GM19468 (cell line): ENCODE measurements around the gene NRXN3.
"Not testable (repeated sequence)": the region's sequence is repeated elsewhere in the genome, so short reads cannot be mapped to it uniquely, and the experiment has no call there.

Experiments
- ATAC-seq: cut with Tn5 transposase; IDR thresholded peaks from one replicate; pipeline ENCODE4 v1.9.1; 2021; ENCODE audit warnings: mild to moderate bottlenecking, moderate library complexity, moderate number of reproducible peaks; ENCODE audit not compliant: unreplicated experiment; ENCODE audit errors: extremely low read depth

Gene NRXN3

DNA sequence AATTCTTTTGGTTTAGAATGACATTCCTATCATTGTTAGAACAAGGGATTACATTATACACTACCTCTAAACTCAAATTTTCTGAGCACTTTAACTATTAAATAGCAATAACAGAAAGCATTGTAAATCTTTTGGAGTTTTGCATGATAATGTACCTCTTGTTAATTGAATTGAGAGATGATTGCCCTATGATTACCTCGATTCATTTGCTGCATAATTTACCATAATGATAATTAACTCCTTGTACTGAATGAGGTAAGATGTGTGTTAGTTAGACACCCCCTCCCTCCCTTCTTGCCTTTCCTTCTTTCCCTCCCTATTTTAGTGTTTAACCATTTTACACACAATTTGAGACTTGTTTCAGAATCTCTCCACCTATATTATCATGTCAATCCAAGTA, 1572.0 kb downstream of the NRXN3 start:
- ATAC-seq: no peak

DNA sequence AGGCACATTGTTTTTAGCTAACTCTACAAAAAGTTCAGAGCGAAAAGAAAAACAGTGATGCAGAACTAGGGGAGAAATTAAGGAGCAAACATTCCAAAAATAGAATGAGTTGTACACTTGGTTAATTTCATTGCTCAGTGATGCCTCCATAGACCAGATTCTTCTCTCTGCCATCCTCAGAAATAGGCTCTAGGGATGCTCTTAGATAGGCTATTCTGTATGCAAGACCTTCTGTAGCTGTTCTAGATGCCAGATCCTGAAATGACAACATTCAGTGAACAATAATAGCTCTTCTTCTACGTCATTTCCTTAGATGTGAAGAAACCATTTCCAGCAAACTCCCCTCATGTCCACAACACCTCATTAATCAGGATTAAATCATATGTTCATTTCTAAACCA, 1574.9 kb downstream of the NRXN3 start:
- ATAC-seq: no peak

DNA sequence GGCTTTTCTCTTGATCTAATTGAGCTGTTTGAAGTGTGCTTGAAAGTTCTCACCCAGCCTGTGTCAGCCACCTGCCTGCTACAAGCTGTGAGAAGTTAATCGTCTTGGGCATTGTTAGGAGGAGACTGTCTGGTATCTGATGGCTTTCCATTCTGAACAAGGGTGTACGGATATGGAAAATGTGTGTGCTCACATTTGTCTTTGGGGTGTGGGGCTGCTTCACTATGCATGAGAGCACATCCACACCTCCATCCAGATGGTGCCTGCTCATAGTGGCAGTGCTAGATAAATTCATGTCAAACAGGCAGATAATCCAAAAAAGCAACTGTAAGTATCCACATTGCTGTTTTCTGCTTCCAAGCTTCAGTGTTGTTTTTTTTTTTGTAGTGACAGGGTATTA, 1578.9 kb downstream of the NRXN3 start:
- ATAC-seq: no peak

GRCh38 chr14:79758985-79759384, 1588.8 kb downstream of the NRXN3 start:
- no peak for ATAC-seq

DNA sequence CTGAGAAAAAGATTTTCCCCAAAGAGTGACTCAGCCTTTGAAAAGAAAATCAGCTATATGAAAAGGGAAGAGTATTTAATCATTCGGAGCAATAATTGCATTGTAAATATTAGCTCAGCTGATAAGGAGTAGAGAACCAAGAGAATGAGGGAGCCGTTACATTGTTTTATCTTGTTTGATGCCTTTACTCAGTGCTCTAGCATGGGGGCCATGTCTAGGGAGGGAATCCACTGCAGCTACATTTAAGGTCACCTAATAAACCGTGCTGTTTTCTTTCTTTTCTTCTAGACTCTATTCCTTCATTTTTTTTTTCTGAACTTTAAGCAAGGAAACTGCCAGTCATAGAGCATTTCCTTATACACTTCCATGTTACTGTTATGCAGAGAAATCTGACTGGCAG, 1594.2 kb downstream of the NRXN3 start:
- no peak for ATAC-seq

DNA sequence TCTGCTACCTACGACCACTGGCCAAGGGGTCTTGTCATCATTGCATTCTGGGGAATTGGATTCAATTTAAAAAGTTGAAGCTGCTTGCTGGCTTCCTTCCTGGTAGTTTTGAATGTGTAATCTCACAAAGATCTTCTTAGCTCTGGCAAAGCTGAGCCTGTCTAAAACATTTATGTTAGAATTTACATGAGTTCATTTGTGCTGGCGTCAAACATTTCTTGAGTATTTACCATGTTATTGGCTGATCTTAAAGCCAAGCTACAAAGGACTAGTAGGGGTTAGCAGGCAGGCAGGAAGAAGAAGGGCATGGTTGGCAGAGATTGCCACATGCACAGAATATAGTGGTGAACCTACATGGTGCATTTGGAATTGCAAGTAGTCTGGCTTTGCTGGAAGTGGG, 1596.3 kb downstream of the NRXN3 start:
- no peak for ATAC-seq

GRCh38 chr14:79767251-79767650, 1597.1 kb downstream of the NRXN3 start:
- no peak for ATAC-seq

GRCh38 chr14:79767721-79768120, 1597.5 kb downstream of the NRXN3 start:
- ATAC-seq: not testable (repeated sequence)

DNA sequence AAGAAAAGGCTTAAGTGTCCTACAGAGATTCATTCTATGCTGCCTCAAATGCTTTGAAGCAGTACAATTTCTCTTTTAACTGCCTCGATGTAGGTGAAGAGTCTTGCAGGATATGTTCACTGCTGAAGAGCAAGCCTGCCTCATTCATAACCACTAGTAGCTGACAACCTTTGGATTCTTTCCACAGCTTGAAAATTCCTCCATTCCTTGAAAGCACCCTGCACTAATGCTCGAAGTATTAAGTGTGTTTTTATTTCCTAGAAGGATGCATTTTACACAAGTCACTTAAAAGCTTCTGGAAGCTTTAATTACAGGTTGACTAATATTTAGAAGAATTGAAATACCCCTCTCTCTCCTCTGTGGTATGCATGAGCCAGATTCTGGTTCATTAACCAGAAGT, 1611.7 kb downstream of the NRXN3 start:
- no peak for ATAC-seq

DNA sequence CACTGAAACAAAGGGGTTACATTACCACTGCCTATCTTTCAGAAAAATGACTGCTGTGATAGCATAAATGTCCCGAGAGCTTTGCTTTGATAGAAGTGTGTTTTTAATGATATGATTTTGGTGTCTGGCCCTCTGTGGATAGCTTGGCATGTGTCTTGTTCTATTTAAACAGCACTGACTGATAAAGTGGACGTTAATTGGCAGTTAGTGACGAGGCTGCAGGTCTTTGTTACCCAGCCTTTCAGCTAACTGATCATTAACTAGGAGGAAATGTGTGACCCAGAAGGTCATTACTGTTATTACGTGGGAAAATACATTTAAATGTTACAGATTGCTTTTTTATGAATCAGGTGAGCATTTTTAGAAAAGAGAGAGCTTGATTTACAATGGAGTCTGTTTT, 1612.9 kb downstream of the NRXN3 start:
- ATAC-seq: no peak

DNA sequence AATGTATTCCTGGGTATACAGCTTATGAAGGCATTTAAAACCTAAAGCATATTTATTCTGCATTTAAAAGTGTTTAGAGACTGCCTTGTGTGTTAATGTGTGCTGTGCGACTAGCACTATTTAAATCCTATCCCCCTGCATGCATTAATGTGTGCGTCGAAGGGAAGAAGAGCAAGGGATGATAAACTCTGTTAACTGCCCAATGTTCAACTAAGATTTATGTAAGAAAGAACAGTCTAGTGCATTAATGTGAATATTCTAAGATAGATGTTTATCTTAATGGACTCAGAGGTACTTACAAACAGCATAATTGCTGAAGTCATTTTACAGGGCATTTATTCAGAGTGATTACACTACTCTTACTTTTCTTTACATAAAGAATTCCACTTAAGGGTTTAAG, 1616.3 kb downstream of the NRXN3 start:
- ATAC-seq: no peak

DNA sequence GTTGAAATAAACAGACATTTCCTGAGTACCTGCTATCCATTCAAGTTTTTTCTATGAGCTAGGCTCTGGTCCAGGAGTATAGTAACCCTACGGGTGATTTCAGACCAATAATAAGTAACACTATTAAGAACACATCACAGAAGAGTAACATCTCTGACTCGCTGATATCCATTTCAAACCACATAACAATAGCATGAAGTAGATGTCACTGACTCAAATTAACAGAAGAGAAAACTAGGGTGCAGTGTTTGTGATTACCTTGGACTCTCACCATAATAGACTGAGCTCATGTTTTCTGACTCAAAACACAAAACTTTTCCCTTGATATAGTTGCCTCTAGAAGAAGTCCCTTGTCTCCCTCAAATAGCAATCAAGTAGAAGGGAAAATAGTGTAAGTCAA, 1618.2 kb downstream of the NRXN3 start:
- no peak for ATAC-seq

GRCh38 chr14:79791055-79791732, 1621.0 kb downstream of the NRXN3 start:
- ATAC-seq: no peak

GRCh38 chr14:79802093-79802492, 1631.9 kb downstream of the NRXN3 start:
- ATAC-seq: no peak

GRCh38 chr14:79805636-79806035, 1635.5 kb downstream of the NRXN3 start:
- no peak for ATAC-seq

DNA sequence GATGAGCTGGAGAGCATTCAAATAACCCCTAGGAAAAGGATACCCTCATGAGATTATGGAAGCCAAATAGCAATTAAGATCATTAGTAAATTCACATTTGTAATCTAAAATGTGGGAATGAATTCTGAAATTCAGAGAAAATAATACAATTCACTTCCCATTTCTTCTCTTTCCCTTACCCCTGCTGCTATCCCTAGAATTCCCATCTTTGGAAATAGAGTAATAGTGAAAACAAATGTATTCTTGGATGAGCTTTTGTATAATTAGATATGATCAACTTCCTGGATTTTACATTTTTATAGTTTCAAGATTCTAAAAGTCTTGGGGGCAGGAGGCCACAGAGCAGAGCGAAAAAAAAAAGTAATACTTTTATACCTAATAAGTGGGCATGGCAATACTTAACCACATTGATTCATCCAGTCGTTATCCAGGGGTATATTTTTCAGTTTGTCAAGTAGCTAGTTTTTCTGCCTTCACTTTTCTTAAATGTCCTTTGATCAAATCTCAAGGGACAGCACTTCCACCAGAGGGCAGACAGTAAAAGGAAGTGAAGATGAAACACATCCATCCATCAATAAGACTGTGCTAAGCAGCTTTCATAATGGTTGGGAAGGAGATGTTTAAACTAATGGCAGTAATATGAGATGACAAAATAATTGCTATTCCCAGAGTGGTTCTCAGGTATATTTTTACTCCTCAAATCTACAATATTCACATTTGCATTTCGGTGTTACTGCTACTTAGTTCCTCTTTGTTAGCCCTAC, 1639.9 kb downstream of the NRXN3 start:
- no peak for ATAC-seq

GRCh38 chr14:79820866-79821535, 1650.8 kb downstream of the NRXN3 start:
- ATAC-seq: no peak

GRCh38 chr14:79822034-79822433, 1651.9 kb downstream of the NRXN3 start:
- no peak for ATAC-seq

- no peak for ATAC-seq
Measured at GRCh38 chr14:79825046-79825521, 1654.9 kb downstream of the NRXN3 start.

GRCh38 chr14:79826362-79826761, 1656.2 kb downstream of the NRXN3 start:
- no peak for ATAC-seq
